Measurements from ENCODE around the gene C4BPA. TPM values are rescaled to one million over a fixed set of nuclear protein-coding genes. Genes with fewer than 3 reads are reported as not detected.

C4BPA gene
- total RNA-seq, 2 donors from 2014 or later: not detected

DNA sequence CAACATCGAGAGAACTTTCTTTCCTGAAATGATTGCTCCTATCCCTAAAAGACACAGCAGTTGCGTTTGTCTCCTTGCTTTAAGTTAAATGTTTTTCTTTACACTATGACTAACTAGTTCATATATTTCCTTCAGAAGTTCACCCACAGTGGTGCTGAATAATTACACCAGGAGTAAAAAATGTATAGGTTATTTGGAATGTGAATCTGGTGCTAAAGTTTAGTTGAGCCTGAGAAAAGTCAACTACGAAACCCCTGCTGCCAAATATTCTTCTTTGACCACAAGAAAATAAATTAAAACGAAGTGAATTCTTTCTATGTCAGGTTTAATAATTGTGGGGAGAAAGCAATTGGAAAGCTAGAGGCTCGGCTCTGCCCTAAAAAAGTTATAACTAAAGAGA is 52.8 kb downstream of the C4BPA start:
- WGBS: 85% methylated on average over 5 of the region's 5 CpGs

GRCh38 chr1:207164086-207164485 is 60.1 kb downstream of the C4BPA start:
- no peaks in the 10 kb centered on the region for H3K4me1 ChIP-seq (replicated peaks)
- H3K27ac ChIP-seq: no peak overlapping the region
- H3K36me3 ChIP-seq: no peaks in the 10 kb centered on the region
- no peak for DNase-seq (ENCODE audit: low spot score)
- intact Hi-C loops (cut with DNase I): no loop called here
- no peaks in the 10 kb centered on the region for H3K27me3 ChIP-seq (replicated peaks; ENCODE audit: insufficient read depth)
- no peaks in the 10 kb centered on the region for H3K9me3 ChIP-seq
- no peak overlapping the region for H3K4me3 ChIP-seq
- 97% methylated on average over 1 of the region's 1 CpG for WGBS
- TF ChIP-seq POLR2A (IDR thresholded peaks at IDR 0.05) (no peak), POLR2AphosphoS5 (IDR thresholded peaks at IDR 0.05) (no peak)
- TF ChIP-seq, protein P1, sequence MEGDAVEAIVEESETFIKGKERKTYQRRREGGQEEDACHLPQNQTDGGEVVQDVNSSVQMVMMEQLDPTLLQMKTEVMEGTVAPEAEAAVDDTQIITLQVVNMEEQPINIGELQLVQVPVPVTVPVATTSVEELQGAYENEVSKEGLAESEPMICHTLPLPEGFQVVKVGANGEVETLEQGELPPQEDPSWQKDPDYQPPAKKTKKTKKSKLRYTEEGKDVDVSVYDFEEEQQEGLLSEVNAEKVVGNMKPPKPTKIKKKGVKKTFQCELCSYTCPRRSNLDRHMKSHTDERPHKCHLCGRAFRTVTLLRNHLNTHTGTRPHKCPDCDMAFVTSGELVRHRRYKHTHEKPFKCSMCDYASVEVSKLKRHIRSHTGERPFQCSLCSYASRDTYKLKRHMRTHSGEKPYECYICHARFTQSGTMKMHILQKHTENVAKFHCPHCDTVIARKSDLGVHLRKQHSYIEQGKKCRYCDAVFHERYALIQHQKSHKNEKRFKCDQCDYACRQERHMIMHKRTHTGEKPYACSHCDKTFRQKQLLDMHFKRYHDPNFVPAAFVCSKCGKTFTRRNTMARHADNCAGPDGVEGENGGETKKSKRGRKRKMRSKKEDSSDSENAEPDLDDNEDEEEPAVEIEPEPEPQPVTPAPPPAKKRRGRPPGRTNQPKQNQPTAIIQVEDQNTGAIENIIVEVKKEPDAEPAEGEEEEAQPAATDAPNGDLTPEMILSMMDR (IDR thresholded peaks at IDR 0.05): no peak

More for the DNA sequence above, 52.8 kb downstream of the C4BPA start:
- TF ChIP-seq, protein P1 (IDR thresholded peaks at IDR 0.05): no peak
- no peak for TF ChIP-seq POLR2A (IDR thresholded peaks at IDR 0.05)
- H3K4me1 ChIP-seq (replicated peaks): no peaks in the 10 kb centered on the region
- H3K4me3 ChIP-seq: no peak overlapping the region
- no peaks in the 10 kb centered on the region for H3K27me3 ChIP-seq (replicated peaks; ENCODE audit: insufficient read depth)
- no peaks in the 10 kb centered on the region for H3K36me3 ChIP-seq
- H3K27ac ChIP-seq: no peak overlapping the region
- intact Hi-C loops (cut with DNase I): no loop called here
- no peak for DNase-seq (ENCODE audit: low spot score)
- no peaks in the 10 kb centered on the region for H3K9me3 ChIP-seq

- intact Hi-C loops (cut with DNase I): no loop called here
- TF ChIP-seq POLR2AphosphoS5 (IDR thresholded peaks at IDR 0.05) (no peak), POLR2A (IDR thresholded peaks at IDR 0.05) (no peak)
- TF ChIP-seq, protein P1 (IDR thresholded peaks at IDR 0.05): no peak
- H3K4me1 ChIP-seq (replicated peaks): no peaks in the 10 kb centered on the region
- no peak overlapping the region for H3K4me3 ChIP-seq
- no peaks in the 10 kb centered on the region for H3K27me3 ChIP-seq (replicated peaks; ENCODE audit: insufficient read depth)
- H3K9me3 ChIP-seq: no peaks in the 10 kb centered on the region
- H3K36me3 ChIP-seq: no peaks in the 10 kb centered on the region
- DNase-seq (ENCODE audit: low spot score): no peak
- H3K27ac ChIP-seq: no peak overlapping the region
- WGBS: 29% methylated on average over 2 of the region's 2 CpGs
Measured at GRCh38 chr1:207172321-207172720, 68.3 kb downstream of the C4BPA start.

DNA sequence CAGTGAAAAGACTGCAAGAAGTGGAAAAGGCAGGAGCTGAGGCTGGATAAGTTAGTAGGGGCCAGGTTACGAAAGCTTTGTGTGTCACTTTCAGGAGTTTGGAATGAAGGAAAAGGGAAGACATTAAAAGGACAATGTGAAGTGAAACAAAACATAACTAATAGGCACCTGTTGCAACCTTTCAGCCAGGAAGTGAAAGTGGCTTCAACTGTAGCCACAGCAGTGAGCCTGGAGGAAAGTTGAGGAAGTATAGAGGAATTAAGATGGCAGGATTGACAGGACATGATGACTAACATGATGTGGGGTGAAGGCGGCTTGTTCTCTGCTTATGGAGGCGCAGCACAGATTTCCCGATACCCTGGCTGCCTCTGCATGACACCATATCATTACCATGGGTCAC is 68.9 kb downstream of the C4BPA start:
- no peaks in the 10 kb centered on the region for H3K27me3 ChIP-seq (replicated peaks; ENCODE audit: insufficient read depth)
- TF ChIP-seq POLR2A (IDR thresholded peaks at IDR 0.05) (no peak), POLR2AphosphoS5 (IDR thresholded peaks at IDR 0.05) (no peak)
- TF ChIP-seq, protein P1 (IDR thresholded peaks at IDR 0.05): no peak
- H3K4me3 ChIP-seq: no peak overlapping the region
- WGBS: 92% methylated on average over 4 of the region's 4 CpGs
- H3K9me3 ChIP-seq: no peaks in the 10 kb centered on the region
- no peak overlapping the region for H3K27ac ChIP-seq
- intact Hi-C loops (cut with DNase I): no loop called here
- H3K4me1 ChIP-seq (replicated peaks): no peaks in the 10 kb centered on the region
- DNase-seq (ENCODE audit: low spot score): no peak
- no peaks in the 10 kb centered on the region for H3K36me3 ChIP-seq

DNA sequence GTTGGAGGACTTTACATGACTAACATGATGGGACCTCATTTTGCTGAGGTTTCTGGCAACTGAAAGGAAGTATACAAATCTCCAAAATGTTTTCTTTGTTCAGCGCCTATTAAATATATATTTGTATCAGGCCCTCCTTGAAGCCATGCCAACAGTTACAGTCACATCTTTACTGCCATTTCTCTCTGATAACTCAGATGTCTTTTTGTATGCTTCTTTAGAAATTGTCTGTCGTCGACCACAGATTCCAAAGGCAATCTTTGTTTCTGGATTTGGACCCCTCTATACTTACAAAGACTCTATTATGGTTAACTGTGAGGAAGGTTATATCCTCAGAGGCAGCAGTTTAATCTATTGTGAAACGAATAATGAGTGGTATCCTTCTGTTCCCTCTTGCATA is 69.4 kb downstream of the C4BPA start:
- WGBS: 81% methylated on average over 4 of the region's 4 CpGs
- intact Hi-C loops (cut with DNase I): no loop called here

More for the DNA sequence above, 69.4 kb downstream of the C4BPA start:
- Histone ChIP-seq H3K36me3 (no peaks in the 10 kb centered on the region), H3K9me3 (no peaks in the 10 kb centered on the region), H3K27me3 (replicated peaks; ENCODE audit: insufficient read depth) (no peaks in the 10 kb centered on the region), H3K27ac (no peak overlapping the region), H3K4me3 (no peak overlapping the region), H3K4me1 (replicated peaks) (no peaks in the 10 kb centered on the region)
- no peak for DNase-seq (ENCODE audit: low spot score)
- TF ChIP-seq POLR2AphosphoS5 (IDR thresholded peaks at IDR 0.05): no peak
- TF ChIP-seq POLR2A (IDR thresholded peaks at IDR 0.05): no peak
